Left cardiac atrium (tissue), 4 donors: ENCODE data around the gene ADM5. TPM values are rescaled to one million over a fixed set of nuclear protein-coding genes. Genes with fewer than 3 reads are reported as not detected.

Source experiments
- ATAC-seq, 2 donors: fragments of 200-7000 bp; cut with Tn5 transposase; one replicate each; pipeline ENCODE4 v1.9.1; 2020; ENCODE audit warnings: mild to moderate bottlenecking in 2 of 2, moderate library complexity in 2 of 2
- DNase-seq: peaks from one replicate; pipeline ENCODE4 v3.0.0-alpha.2; 2020
- intact Hi-C, 2 donors: fragments of 100-400 bp; cut with DNase I; formaldehyde crosslinking; loops; one replicate each; pipeline versions ENCODE4 v1.14.1 to v1.15.1; 2022 to 2023
- total RNA-seq, 2 donors: library from RNA; stranded (reverse); fragmentation: NEBNext Ultra II Directional; extraction: Animal tissue kit (Norgen Biotek cat#: 25700); gene quantifications; one replicate each; pipeline ENCODE4 v1.2.1, GENCODE V29; 2021
- donor health status: DM: no; HTN: yes; CAD: no.
- donor health status: DM: no; HTN: yes; CAD: no; lungs with severe emphysema.
- donor health status: DM: yes; HTN: yes; CAD: no.
- donor health status: Dilated cardiomyopathy.

The ADM5 gene
- total RNA-seq, 2 donors from 2014 or later: 1.1 to 1.2 TPM

- no peak for ATAC-seq
- DNase-seq: peak; percentile 73
- intact Hi-C loops: no loop called here
Observed at GRCh38 chr19:49677901-49678674, 11.3 kb upstream of the ADM5 start.

- intact Hi-C loops: no loop called here
Observed at GRCh38 chr19:49678985-49679770, 10.2 kb upstream of the ADM5 start.

GRCh38 chr19:49679771-49680413, 9.5 kb upstream of the ADM5 start:
- ATAC-seq: no peak
- intact Hi-C loops: loop anchor here (5.0 to 10.0 kb wide), 2 partner anchors 125 to 132 kb away; partner anchors contain the start of gene FUZ (in 1 of the 2)
- no peak for DNase-seq

More at GRCh38 chr19:49678985-49679770, 10.2 kb upstream of the ADM5 start:
- peak in 1 of 2 donors; percentile 0 for ATAC-seq
- DNase-seq: no peak

GRCh38 chr19:49680421-49681351, 8.7 kb upstream of the ADM5 start:
- DNase-seq: peak; percentile 91
- intact Hi-C loops: loop anchor here (5.0 to 10.0 kb wide), 2 partner anchors 124 to 132 kb away; partner anchors contain the start of gene FUZ (in 1 of the 2)
- ATAC-seq: peak; percentile 2 to 9

GRCh38 chr19:49681830-49682229, 7.6 kb upstream of the ADM5 start:
- no peak for ATAC-seq
- intact Hi-C loops: loop anchor here (5.0 to 10.0 kb wide), 2 partner anchors 123 to 130 kb away; partner anchors contain the start of gene FUZ (in 1 of the 2)
- no peak for DNase-seq

- ATAC-seq: no peak
- intact Hi-C loops: loop anchor here (5.0 to 10.0 kb wide), 2 partner anchors 123 to 130 kb away; partner anchors contain the start of gene FUZ (in 1 of the 2)
- DNase-seq: no peak
Observed at GRCh38 chr19:49682274-49682673, 7.1 kb upstream of the ADM5 start.

GRCh38 chr19:49683814-49684250, 5.6 kb upstream of the ADM5 start:
- no peak for ATAC-seq
- DNase-seq: no peak
- intact Hi-C loops: loop anchor here (5.0 to 10.0 kb wide), 2 partner anchors 121 to 128 kb away; partner anchors contain the start of gene FUZ (in 1 of the 2)

- ATAC-seq (no peak), DNase-seq (no peak)
- intact Hi-C loops: loop anchor here (5.0 to 10.0 kb wide), 2 partner anchors 120 to 128 kb away; partner anchors contain the start of gene FUZ (in 1 of the 2)
Observed at GRCh38 chr19:49684251-49684982, 5.0 kb upstream of the ADM5 start.

- no peak for DNase-seq
- ATAC-seq: peak in 1 of 2 donors; percentile 23
- intact Hi-C loops: loop anchor here (5.0 to 10.0 kb wide), 2 partner anchors 120 to 127 kb away; partner anchors contain the start of gene FUZ (in 1 of the 2)
Observed at GRCh38 chr19:49684983-49685553, 4.3 kb upstream of the ADM5 start.

GRCh38 chr19:49685845-49686332, 3.5 kb upstream of the ADM5 start:
- ATAC-seq (no peak), DNase-seq (no peak)
- intact Hi-C loops: loop anchor here in 1 of 2 donors (10.0 kb wide), 1 partner anchor 119 kb away; no protein-coding TSS in a partner anchor

GRCh38 chr19:49686503-49687088, 2.8 kb upstream of the ADM5 start:
- ATAC-seq: no peak
- no peak for DNase-seq
- intact Hi-C loops: loop anchor here in 1 of 2 donors (10.0 kb wide), 1 partner anchor 118 kb away; no protein-coding TSS in a partner anchor

- DNase-seq (no peak), ATAC-seq (no peak)
- intact Hi-C loops: loop anchor here in 1 of 2 donors (10.0 kb wide), 1 partner anchor 118 kb away; no protein-coding TSS in a partner anchor
Observed at GRCh38 chr19:49687150-49687549, 2.2 kb upstream of the ADM5 start.

- ATAC-seq (no peak), DNase-seq (no peak)
- intact Hi-C loops: loop anchor here in 1 of 2 donors (10.0 kb wide), 1 partner anchor 117 kb away; no protein-coding TSS in a partner anchor
Observed at GRCh38 chr19:49687566-49688316, 1.7 kb upstream of the ADM5 start.

- DNase-seq: no peak
- no peak for ATAC-seq
- intact Hi-C loops: loop anchor here in 1 of 2 donors (10.0 kb wide), 1 partner anchor 116 kb away; no protein-coding TSS in a partner anchor
Observed at GRCh38 chr19:49688531-49689132, 762 bp upstream of the ADM5 start.
